Thoracic aorta (tissue), 2 donors: Measurements from ENCODE around the gene SUPT20H. TPM values are rescaled to one million over a fixed set of nuclear protein-coding genes. Genes with fewer than 3 reads are reported as not detected.

Experiments
- ATAC-seq: fragments of 150-250 bp; one replicate; pipeline ENCODE4 v1.8.0; 2017; ENCODE audit warnings: low read depth; ENCODE audit not compliant: insufficient number of reproducible peaks, low FRiP score
- DNase-seq: peaks from one replicate; pipeline ENCODE4 v3.0.0-alpha.2; 2020; ENCODE audit warnings: low spot score
- H3K27ac ChIP-seq, 2 donors: fragments of 200-600 bp; sonication (generic); 1 replicate in 1 of 2; 2 replicates in 1 of 2; pipeline ENCODE4 v1.5.1; 2016; ENCODE audit warnings: mild to moderate bottlenecking in 2 of 2, moderate library complexity in 2 of 2
- H3K27me3 ChIP-seq: fragments of 200-600 bp; sonication (generic); replicated peaks from 2 replicates; pipeline ENCODE4 v1.6.0; 2016; ENCODE audit warnings: mild to moderate bottlenecking; ENCODE audit not compliant: insufficient read depth
- H3K36me3 ChIP-seq: fragments of 200-600 bp; sonication (generic); one replicate; pipeline ENCODE4 v1.5.1; 2016
- H3K4me1 ChIP-seq, 2 donors: fragments of 200-600 bp; sonication (generic); 1 replicate in 1 of 2; 2 replicates in 1 of 2; pipeline versions ENCODE4 v1.5.1 to v1.6.0; 2016; ENCODE audit warnings: low read depth in 2 of 2, mild to moderate bottlenecking in 1 of 2; ENCODE audit not compliant: control insufficient read depth in 1 of 2
- H3K4me3 ChIP-seq: fragments of 200-600 bp; sonication (generic); 2 replicates; pipeline ENCODE4 v1.5.1; 2016; ENCODE audit warnings: mild to moderate bottlenecking
- H3K9me3 ChIP-seq: fragments of 200-600 bp; sonication (generic); 2 replicates; pipeline ENCODE4 v1.5.1; 2016
- CTCF ChIP-seq: fragments of 200-600 bp; sonication (generic); IDR thresholded peaks from one replicate; pipeline ENCODE4 v1.5.1; 2019; ENCODE audit warnings: antibody characterized with exemption
- total RNA-seq, 2 donors: library from RNA; depleted of rRNA; stranded (reverse); fragments of >200 nt; gene quantifications; one replicate each; pipeline versions ENCODE4 v1.1.0 to v1.2.3, GENCODE V29; 2016

Gene SUPT20H
- total RNA-seq, 2 donors from 2014 or later: 44.5 to 60.1 TPM

GRCh38 chr13:37014609-37015008 lies 44.9 kb downstream of the SUPT20H start:
- Histone ChIP-seq H3K27me3 (no peaks in the 10 kb centered on the region), H3K36me3 (peaks cover 21% of the 10 kb centered on the region), H3K27ac (peak overlapping the region in 1 of 2 donors; percentile 7), H3K4me3 (no peak overlapping the region), H3K9me3 (no peaks in the 10 kb centered on the region), H3K4me1 (no peaks in the 10 kb centered on the region)
- no peak for TF ChIP-seq CTCF
- no peak for DNase-seq
- no peak for ATAC-seq

- Histone ChIP-seq H3K9me3 (no peaks in the 10 kb centered on the region), H3K27ac (no peak overlapping the region), H3K27me3 (no peaks in the 10 kb centered on the region), H3K4me3 (no peak overlapping the region), H3K4me1 (no peaks in the 10 kb centered on the region), H3K36me3 (peaks cover 27% of the 10 kb centered on the region)
- DNase-seq (no peak), ATAC-seq (no peak)
- TF ChIP-seq CTCF: no peak
These were observed 47.7 kb downstream of the SUPT20H start for GRCh38 chr13:37011788-37012187.

GRCh38 chr13:37011002-37011401 lies 48.5 kb downstream of the SUPT20H start:
- H3K4me3 ChIP-seq: no peak overlapping the region
- H3K27ac ChIP-seq: no peak overlapping the region
- TF ChIP-seq CTCF: no peak
- DNase-seq (no peak), ATAC-seq (no peak)
- H3K4me1 ChIP-seq: no peaks in the 10 kb centered on the region
- peaks cover 31% of the 10 kb centered on the region for H3K36me3 ChIP-seq
- no peaks in the 10 kb centered on the region for H3K9me3 ChIP-seq
- H3K27me3 ChIP-seq: no peaks in the 10 kb centered on the region

GRCh38 chr13:37010424-37010823 lies 49.1 kb downstream of the SUPT20H start:
- peaks cover 28% of the 10 kb centered on the region for H3K36me3 ChIP-seq
- no peak for TF ChIP-seq CTCF
- no peak overlapping the region for H3K27ac ChIP-seq
- no peaks in the 10 kb centered on the region for H3K9me3 ChIP-seq
- ATAC-seq (no peak), DNase-seq (no peak)
- no peaks in the 10 kb centered on the region for H3K4me1 ChIP-seq
- no peaks in the 10 kb centered on the region for H3K27me3 ChIP-seq
- no peak overlapping the region for H3K4me3 ChIP-seq

GRCh38 chr13:37009692-37010091 lies 49.8 kb downstream of the SUPT20H start:
- DNase-seq (no peak), ATAC-seq (no peak)
- H3K27ac ChIP-seq: no peak overlapping the region
- TF ChIP-seq CTCF: no peak
- H3K9me3 ChIP-seq: no peaks in the 10 kb centered on the region
- H3K4me1 ChIP-seq: no peaks in the 10 kb centered on the region
- no peaks in the 10 kb centered on the region for H3K27me3 ChIP-seq
- peaks cover 28% of the 10 kb centered on the region for H3K36me3 ChIP-seq
- H3K4me3 ChIP-seq: no peak overlapping the region
